ENCODE results near the gene POLR1H.

The POLR1H gene

DNA sequence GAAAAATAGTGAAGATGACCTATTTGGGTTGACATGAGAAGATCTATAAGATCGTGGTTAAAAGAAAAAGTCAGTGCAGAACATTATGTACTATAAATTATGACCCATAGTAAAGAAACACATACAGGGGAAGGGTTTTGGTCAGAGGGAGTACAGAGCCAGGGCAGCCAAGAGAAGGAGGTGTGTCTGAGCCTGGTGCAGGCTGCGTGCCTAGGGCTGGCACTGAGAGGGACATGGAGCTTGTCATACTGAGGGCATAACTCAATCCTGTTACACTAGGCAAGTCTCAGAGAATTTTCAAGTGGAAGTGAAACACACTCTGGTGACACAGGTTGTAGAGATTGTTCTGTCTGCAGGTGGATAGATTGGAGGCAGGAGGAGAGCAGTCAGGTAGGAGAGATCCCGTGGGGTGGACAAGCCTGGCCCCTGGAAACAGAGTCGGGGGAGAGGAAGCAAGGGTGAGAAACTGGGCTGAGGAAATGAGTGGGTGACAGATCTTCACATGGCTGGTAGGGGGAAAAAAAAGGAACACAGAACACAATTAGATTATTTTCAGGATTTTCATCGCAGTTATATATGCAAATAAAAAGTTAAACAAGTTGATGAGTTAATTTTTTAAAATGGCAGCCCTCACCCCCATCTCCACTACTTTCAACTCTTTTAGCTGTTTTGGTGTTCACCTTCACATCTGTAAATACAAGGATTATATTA, 33.0 kb downstream of the POLR1H start:
- no peak for DNase-seq (ENCODE audit: low read depth in 2 of 2)

DNA sequence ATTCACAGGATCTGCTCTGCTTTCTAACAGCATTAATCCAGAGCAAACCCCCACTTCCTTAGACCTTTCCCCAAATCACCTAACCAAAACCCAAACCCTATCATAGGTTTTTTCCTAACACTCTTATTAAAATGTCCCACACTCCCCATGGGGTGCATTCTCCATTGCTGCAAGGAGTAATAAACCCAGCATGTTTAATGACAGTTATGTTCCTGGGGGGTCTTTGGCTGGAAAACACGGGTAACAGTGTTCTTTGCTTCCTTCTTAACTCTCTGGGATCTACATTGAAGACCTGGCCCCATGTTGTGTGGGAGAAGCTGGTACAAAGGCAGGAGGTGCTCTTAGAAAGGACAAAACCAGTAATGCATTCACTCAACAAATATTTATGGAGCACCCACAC, 35.8 kb downstream of the POLR1H start:
- DNase-seq (ENCODE audit: low read depth in 2 of 2) = no peak

DNA sequence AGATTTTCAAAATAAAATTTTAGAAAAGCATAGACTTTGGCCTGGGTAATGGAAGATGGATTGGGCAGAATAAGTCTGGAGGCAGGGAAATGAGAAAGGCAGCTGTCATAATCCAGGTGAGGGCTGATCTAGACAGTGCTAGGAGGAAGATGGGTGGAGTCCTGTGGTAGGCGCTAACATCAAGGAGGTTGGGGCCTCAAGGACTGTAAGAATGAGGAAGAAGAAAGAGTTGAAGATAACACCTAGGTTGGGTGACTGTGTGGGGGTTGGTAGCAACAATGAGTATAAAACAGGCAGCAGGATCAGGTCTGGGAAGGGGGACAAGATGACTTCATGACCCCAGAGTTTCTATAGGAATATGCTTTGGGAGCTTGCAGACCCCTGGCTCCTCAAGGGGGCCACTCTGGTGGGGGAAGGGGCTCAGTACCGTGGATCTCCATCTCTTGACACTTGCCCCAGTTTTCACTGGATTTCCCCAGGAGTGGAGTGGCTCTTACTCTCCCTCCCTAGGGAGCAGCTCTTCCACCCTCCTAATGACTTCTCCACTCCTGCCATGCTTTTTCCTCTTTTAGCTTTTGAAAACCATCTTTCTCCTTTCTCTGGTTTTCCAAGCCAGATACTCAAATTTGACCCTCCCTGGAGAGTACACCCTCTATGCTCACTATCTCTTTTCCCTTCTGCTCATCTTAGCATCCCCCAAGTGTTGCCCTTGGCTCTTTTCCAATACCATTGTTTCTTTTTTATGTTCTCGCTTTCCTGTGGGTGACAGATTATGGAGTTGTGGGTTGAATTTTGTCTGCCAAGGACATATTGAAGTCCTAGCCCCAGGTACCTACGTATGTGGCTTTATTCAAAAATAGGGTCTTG, 37.1 kb downstream of the POLR1H start:
- DNase-seq (ENCODE audit: low read depth in 2 of 2) = no peak

DNA sequence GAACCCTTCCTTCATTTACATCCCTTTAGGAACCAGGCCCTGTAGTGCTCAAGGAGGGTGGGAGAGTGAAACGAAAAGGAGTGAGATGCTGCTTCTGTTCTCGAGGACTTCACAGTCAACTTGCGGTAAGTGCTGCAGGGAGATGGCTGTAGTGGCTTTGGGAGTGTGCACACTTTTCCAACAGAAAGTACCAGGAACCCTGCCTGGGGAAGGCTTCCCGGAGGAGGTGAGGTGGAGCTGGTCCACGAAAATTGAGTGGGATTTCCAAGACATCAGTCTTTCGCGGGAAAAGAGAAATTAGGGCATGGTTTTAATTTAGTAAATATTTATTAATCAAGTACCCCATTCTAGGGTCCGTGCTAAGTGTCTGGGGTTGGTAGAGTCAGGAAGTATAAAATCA, 39.1 kb downstream of the POLR1H start:
- DNase-seq (ENCODE audit: low read depth in 2 of 2) = no peak

DNA sequence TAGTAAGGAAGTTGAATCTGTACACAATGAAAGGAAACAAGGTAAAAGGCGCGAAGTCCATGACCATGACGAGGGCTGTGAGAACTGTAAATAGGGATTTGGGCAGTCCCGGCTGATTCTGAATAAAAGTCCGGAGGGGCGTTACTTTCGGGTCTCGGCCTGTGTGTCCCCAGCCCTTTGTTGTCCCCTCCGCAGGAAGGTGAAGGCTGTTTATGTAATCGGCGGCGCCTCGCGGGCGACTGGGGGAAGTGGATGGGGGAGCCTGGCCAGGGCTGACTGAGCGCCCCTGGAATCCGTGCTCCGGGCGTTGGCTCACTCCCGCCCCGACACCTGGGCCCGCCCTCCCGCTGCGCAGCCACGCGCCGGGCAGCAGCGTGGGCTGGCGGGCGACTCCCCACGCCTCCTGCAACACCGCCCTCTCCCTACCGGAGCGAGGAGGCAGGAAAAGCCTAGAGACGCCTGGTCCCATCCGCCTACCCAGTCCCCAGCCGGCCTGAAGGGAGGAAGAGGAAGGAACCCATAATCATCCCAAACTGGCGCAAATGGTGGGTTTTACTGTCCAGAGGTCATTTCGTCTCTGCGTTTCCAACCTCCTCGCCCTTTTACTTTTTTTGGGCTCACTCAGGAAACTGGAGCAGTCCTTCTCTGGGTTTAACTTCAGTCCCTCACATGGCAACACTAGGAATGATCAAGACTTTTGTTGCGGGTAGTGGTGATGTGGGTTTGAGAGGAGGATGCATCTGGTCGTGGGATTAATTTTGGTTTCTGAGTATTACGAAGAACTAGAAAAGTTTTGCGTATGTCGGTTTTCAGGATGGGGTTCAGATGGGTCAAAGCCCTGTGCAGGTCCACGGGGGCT, 39.7 kb downstream of the POLR1H start:
- DNase-seq (ENCODE audit: low read depth in 2 of 2) = no peak

DNA sequence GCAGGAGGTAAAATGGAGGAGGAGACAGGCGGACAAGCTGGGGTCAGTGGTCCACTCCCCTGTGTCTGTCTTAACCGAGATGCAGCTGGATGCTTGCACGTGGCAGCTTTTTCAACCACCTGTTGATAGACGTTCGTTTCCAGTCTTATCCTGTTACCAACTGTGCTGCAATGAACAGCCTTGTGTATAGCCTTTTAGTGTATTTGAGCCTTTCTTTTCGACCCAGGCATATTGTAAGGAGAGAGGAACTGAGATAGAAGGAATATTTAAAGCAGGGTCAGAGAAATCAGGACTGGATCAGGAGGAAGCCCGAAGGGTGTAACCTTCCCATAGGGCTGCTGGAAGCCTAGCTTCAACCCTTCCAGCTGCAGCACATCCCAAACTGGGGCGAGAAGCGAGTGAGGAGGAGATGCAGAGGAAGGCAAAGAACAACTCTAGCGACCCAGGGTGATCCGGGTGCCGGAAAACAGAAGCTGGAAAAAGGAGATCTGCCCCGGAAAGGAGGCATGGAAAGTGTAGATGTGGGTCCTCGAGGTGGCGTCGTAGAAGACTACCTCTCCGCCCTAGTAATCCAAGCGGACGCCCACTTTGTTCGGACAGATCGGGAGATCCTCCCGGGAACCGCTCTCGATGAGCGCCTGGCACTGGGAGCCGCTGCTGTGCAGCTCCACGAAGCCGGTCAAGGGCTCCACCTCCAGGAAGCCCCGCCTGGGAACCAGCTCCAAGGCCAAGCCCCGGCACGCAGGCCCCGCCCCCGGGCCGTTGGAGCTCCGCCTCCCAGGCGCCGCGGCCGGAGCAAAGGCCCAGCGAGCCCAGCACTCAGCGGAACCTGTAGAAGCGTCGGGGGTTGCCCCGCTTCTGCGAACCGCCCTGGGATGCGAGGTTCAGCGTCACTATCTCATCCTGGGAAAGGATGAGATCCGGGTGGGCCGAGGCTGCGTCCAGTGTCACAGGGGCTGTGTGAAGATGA, 40.7 kb downstream of the POLR1H start:
- peak; percentile 61 for DNase-seq (ENCODE audit: low read depth in 2 of 2)

DNA sequence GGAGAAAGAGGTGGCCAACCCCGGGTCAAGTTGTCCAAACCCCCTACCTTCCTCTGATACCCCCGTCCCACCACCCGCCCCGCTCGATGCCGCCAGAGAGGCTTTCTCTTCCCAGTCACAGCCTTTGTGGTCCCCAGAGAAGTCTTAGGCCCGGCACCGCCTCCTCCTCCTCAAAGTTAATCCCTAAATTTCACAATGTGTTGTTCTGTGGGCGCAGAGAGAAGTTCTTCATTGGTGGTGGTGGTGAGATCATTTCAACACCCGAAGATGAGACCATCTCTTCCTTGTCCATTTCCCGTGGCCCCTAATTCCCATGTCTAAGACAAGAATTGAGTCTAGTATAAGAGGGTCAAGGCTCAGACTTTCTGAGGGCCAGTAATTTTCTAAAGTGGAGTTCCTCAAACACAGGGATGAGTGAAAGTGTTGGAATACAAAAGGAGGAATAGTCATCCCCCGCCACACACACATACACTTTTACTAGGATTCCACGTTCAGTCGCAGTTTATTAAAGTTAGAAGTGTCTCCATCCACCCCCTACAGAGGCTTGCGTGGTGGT, 41.4 kb downstream of the POLR1H start:
- no peak for DNase-seq (ENCODE audit: low read depth in 2 of 2)

DNA sequence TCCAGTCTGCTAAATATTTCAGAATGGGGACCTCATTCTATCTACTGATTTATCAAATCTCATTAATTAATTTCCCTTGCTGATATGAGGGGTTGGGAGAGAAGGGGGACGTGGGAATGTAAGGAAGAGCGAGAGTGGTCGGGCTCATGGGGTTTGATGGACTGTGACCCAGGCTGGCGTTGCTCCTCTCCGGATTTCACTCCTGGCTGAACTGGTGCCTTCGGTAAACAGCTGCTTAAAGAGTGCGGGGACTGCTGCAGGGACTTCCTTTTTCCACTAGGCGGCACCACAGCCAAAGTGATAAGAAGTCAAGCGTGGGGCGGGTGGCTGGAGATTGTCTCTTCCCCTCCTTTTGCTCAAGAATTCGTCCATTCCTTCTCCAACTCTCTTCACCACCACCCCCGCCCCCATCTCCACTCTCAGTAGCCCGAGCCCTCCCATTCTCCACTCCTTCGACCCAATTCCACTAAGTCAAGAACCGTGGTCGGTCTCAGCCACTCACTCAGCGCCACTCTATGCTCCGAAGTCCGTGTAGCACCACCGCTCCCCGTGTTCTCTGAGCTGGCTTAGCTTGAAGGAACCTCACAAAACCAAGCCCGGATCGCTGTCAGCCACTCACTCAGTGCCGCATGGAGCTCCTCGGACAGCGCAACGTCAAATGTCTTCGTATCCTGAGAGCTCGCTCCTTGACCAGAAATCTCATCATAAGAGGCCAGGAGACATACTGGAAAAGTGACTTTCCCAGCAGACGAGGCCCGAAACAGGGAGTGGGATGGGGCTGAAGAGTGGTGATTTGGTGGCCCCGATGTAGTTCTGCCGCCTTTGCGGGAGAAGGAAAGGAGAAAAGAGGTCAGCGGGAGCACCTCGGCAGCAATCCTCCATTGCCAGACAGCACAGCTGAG, 42.2 kb downstream of the POLR1H start:
- DNase-seq (ENCODE audit: low read depth in 2 of 2) = peak; percentile 63 to 66

DNA sequence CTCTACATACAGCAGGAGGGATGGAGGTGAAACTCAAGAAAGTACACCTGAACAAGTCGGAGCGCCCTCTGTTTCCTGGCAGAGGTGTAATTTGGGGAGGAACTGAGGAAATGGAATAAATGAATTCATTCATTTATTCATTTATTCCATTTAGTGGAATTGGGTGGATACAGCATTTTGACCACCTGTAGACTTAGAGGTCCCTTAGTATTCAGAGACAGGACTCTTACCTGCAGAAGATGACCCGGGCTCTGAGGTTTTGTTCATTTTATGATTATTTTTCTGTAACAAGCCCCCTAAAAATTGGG, 42.8 kb downstream of the POLR1H start:
- DNase-seq (ENCODE audit: low read depth in 2 of 2) = no peak

DNA sequence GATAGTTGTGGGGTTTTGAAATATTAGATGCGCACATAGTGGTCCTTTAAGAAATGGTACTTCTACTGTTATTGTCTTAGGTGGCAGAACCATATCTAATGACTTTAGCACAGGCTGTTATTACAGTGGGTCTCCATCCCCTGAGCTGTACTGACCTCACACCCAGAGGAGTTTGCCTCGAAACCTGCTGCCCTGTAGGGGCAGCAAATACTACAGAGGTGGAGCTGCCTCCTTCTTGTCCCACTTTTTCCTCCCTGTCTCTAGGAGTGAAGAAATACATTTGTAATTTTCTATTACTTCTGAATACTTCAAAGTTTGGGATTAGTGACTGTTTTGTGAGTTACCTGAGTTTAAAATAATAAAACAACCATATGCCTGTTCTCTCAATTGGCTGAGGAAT, 43.6 kb downstream of the POLR1H start:
- no peak for DNase-seq (ENCODE audit: low read depth in 2 of 2)

DNA sequence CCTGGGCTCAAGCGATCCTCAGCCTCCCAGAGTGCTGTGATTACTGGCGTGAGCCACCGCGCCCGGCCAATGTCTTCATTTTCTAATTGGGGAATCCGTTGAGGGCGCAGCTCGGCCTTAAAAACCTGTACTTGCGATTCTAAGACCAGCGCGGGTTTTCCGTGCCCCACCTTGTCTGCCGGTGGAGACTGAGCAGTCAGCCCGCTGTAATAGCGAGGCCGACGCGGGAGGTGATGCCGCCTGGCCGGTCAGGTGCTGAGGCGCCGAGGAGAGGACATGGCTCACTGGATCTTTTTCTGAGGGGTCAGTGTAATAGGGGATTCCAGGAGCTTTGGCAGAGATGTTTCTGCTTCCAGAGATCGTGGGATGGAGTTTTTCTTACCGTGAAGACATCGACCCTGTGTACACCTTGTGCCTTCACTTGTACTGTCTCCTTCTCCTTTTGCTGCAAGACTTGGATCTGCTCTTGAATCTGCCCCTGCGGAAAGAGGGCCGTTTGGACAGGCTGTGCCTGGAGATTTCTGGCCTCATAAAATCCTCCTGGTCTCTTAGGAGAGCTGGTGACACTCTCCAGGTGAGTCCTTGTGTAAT, 50.3 kb downstream of the POLR1H start:
- no peak for DNase-seq (ENCODE audit: low read depth in 2 of 2)

DNA sequence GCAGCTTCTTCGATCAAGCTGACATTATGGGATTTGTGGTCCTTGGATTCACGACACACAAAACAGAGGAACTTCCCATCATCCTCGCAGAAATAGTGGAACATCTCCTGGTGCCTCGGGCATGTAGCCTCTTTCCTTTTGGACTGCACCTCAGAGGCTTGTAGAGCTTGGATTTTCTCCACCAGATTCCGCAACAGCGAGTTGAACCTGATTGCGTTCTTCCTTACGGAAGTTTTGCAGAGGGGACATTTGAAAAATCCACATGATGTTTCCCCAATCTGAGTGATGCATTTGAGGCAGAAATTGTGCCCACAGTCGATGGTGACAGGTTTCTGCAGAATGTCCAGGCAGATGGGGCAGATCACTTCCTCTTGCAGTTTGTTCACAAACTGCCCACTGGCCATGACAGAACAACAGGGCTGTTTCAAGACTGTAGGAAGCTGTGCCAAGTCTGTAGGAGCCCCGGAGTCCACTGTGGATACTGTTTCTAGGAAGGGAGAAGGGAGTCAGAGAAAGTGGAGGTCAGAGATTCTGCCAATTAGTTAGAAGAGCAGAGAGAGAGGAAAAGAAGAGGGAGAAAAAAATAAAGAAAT, 51.4 kb downstream of the POLR1H start:
- DNase-seq (ENCODE audit: low read depth in 2 of 2) = no peak

DNA sequence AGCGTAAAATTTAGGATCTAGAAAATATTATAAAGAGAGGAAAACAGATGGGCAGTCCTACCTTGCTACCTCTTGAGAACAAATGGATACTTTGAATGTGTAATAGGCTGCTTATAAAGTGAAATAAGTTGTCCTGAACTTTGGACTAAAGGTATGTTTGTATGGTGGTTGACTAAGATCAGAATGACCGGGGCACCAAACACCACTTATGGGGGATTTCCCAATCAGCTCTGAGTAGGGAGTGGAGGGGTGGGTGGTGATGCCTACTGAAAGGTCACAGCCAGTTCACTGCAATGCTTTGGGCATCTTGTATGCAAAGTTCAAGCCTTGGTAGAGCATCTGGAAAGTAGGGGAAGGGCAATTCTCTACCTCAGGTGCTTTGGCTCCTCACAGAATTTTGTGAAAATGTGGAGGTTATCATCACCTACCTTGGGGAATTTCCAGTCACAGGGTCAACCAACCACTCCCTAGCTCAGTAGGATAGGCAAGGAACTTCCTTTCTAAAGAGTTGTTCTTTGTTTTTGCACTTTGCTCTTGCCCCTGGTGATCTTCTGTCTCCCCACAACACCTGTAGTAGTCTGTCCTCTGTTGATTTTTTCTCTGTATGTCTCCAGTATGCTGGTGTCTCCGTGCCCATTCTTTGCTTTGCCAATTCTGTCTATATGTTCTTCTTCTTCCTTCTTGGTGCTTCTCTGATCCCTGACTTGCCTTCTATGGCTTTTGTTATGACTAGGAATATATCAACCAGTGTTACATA, 52.1 kb downstream of the POLR1H start, which contains the start of gene TRIM31:
TRIM31 (minus strand) TSS at position 88 of the 757 bp plus-strand sequence. CDS start 285 bp downstream, outside the sequence.
- no peak for DNase-seq (ENCODE audit: low read depth in 2 of 2)

DNA sequence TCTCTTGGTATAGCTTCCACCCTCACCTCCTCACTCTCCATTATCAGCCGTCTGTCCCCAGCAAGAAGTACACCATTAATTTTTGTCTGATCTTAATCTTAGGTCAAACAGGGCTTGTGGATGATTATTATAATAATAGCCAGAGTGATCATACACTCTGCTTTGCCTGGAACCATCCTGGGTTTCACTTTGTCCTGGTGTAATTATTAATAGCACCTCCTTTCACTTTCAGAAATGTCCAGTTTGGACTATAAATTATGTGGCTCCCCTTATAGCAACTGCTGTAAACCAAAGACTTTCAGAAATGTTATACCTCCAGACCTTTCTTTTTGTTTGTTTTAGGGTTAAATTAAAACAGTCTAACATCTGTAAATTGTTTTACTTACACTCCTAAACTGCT, 52.8 kb downstream of the POLR1H start:
- DNase-seq (ENCODE audit: low read depth in 2 of 2) = no peak

Data from stimulated activated CD8-positive, alpha-beta memory T cell treated with anti-CD3 and anti-CD28 coated beads, Interleukin-15, amount 100 ng/mL, for 48 hours (primary cell).